Activated T-cell treated with anti-CD3 and anti-CD28 coated beads, Interleukin-2, amount 50 U/mL, for 4 hours (primary cell): Measurements from ENCODE around the gene CNBD2. TPM values are rescaled to one million over a fixed set of nuclear protein-coding genes. Genes with fewer than 3 reads are reported as not detected.
"Not testable (repeated sequence)": the region's sequence is repeated elsewhere in the genome, so short reads cannot be mapped to it uniquely, and the experiment has no call there.

Source experiments
- ATAC-seq, 2 donors: fragments of 200-7000 bp; cut with Tn5 transposase; one replicate each; pipeline ENCODE4 v1.10.0; 2021
- DNase-seq: peaks from one replicate; pipeline ENCODE4 v3.0.0-alpha.2; 2020
- H3K27me3 Mint-ChIP-seq: one replicate; pipeline ENCODE4 v1.8.0; 2021; ENCODE audit warnings: low read depth, mixed read lengths
- H3K36me3 Mint-ChIP-seq: one replicate; pipeline ENCODE4 v1.8.0; 2022; ENCODE audit warnings: mixed read lengths; ENCODE audit not compliant: insufficient read depth
- H3K4me1 Mint-ChIP-seq: one replicate; pipeline ENCODE4 v1.8.0; 2021; ENCODE audit warnings: low read depth, mixed read lengths
- H3K4me3 Mint-ChIP-seq: one replicate; pipeline ENCODE4 v1.8.0; 2021; ENCODE audit warnings: mild to moderate bottlenecking, moderate library complexity, mixed read lengths
- H3K9me3 Mint-ChIP-seq: one replicate; pipeline ENCODE4 v1.8.0; 2021; ENCODE audit warnings: mixed read lengths
- total RNA-seq, 3 donors: library from RNA; stranded (reverse); gene quantifications; one replicate each; pipeline ENCODE4 v1.2.1, GENCODE V29; 2021

Gene CNBD2
- total RNA-seq, 3 donors from 2014 or later = 3.6 to 4.9 (median 4.1) TPM

DNA sequence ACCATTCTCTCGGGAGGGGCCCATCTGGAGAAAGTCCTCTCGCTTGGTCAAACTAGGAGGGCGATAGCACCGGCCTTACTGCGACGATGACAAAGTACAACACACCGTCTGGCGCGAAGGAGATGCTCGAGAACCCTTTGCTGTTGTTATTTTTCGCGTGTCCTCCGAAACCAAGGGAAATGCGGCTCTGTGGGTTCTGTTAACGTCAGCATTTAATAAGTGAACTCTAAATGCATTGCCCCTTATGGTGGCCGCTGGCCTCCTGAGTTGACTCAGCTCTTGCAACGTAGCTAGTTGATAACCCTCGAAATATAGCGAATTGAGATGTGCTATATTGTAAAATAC lies 13.5 kb upstream of the CNBD2 start:
- ATAC-seq = no peak

DNA sequence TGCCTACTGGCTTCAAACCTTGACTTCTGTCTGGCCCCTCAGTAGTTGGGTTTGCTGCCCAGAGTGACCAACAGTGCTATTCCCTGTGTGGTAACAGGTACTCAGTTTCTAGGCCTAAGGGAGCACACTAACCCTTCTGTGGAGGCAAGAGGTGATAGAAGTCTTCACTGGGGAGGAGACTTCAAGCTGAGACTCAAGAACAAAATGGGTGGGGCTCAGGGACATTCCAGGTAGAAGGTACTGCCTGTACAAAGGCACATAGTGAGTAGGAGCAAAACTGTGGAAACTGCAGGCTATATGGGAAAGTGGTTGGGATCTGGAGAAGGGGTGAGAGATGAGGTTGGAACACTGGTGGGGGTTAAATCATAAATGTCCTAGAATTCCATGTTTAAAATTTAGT lies 11.8 kb upstream of the CNBD2 start:
- Mint-ChIP-seq H3K4me3 (no peak overlapping the region), H3K36me3 (no peaks in the 10 kb centered on the region), H3K27me3 (no peaks in the 10 kb centered on the region), H3K9me3 (peaks cover 7% of the 10 kb centered on the region), H3K4me1 (peaks cover 11% of the 10 kb centered on the region)
- DNase-seq (no peak), ATAC-seq (no peak)

More for the DNA sequence above, 13.5 kb upstream of the CNBD2 start:
- Mint-ChIP-seq H3K4me1 (peaks cover 12% of the 10 kb centered on the region), H3K36me3 (no peaks in the 10 kb centered on the region), H3K9me3 (peaks cover 7% of the 10 kb centered on the region), H3K4me3 (peak overlapping the region; percentile 99), H3K27me3 (no peaks in the 10 kb centered on the region)
- DNase-seq = peak; percentile 7

DNA sequence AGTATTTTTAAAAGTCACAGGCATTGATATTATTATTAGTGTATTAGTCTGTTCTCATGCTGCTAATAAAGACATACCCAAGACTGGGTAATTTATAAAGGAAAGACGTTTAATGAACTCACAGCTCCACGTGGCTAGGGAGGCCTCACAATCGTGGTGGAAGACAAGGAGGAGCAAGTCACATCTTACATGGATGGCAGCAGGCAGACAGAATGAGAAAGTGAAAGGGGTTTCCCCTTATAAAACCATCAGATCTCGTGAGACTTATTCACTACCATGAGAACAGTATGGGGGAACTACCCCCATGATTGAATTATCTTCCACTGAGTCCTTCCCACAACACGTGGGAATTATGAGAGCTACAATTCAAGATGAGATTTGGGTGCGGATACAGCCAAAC lies 9.1 kb upstream of the CNBD2 start:
- DNase-seq, H3K36me3 Mint-ChIP-seq, H3K27me3 Mint-ChIP-seq, H3K4me1 Mint-ChIP-seq, H3K9me3 Mint-ChIP-seq, ATAC-seq, H3K4me3 Mint-ChIP-seq: not testable (repeated sequence)

DNA sequence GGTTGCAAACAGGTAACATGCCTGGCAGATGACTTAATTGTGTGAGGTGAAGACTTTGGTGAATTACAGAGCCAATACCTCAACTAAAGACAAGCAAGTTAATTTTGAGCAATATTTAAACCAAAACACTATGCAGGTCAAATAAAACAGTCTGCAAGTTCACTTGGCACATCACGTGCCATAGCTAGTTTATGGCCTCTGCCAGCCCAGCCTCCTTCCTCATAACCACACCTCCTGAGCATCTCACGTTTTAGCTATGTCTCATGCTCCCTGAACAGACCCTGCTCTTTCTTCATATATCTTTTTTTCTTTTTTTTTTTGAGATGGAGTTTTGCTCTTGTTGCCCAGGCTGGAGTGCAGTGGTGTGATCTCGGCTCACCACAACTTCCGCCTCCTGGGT lies 4.5 kb upstream of the CNBD2 start:
- no peak for ATAC-seq
- H3K36me3 Mint-ChIP-seq = no peaks in the 10 kb centered on the region
- peaks cover 3% of the 10 kb centered on the region for H3K4me1 Mint-ChIP-seq
- no peak overlapping the region for H3K4me3 Mint-ChIP-seq
- H3K9me3 Mint-ChIP-seq = peaks cover 7% of the 10 kb centered on the region
- H3K27me3 Mint-ChIP-seq = no peaks in the 10 kb centered on the region
- DNase-seq = no peak

DNA sequence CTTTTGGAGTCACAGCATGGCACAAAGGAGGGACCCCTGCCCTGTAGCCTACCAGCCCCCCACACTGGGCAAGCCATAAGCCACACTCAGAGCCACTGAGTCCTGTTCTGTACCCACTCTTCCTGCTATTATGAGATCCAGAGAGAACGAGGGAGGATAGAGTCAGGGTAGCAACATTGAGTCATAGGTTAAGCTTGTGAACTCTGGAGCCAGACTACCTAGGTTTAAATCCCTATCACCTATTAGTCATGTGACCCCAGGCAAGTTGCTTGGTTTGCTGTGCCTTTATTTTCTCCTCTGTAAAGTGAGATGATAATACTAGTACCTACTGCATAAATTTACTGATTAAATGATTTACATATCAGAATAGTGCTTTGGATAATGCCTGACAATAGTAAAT lies 540 bp downstream of the CNBD2 start:
- H3K4me1 Mint-ChIP-seq = peaks cover 3% of the 10 kb centered on the region
- no peak for DNase-seq
- H3K9me3 Mint-ChIP-seq = no peaks in the 10 kb centered on the region

DNA sequence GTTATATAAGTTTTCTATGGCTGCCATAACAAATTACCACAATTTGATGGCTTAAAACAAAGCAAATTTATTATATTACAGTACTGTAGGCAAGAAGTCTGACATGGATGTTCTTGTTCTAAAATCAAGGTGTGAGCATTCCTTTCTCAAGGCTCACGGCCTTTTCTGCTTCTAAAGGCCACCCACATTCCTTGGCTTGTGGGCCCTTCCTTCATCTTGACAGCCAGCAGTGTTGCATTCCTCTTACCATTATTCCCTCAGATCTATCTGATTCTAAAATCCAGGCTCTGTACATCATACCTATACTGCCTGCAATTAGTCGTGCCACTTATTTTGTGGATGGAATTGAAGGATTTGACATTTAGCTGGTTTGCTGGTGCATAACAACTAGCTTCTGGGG lies 3.6 kb downstream of the CNBD2 start:
- H3K27me3 Mint-ChIP-seq = no peaks in the 10 kb centered on the region
- no peak for DNase-seq
- H3K9me3 Mint-ChIP-seq = no peaks in the 10 kb centered on the region
- H3K4me3 Mint-ChIP-seq = no peak overlapping the region
- no peaks in the 10 kb centered on the region for H3K4me1 Mint-ChIP-seq
- ATAC-seq = no peak
- no peaks in the 10 kb centered on the region for H3K36me3 Mint-ChIP-seq

More for the DNA sequence above, 540 bp downstream of the CNBD2 start:
- Mint-ChIP-seq H3K36me3 (no peaks in the 10 kb centered on the region), H3K27me3 (no peaks in the 10 kb centered on the region), H3K4me3 (no peak overlapping the region)
- ATAC-seq = no peak

DNA sequence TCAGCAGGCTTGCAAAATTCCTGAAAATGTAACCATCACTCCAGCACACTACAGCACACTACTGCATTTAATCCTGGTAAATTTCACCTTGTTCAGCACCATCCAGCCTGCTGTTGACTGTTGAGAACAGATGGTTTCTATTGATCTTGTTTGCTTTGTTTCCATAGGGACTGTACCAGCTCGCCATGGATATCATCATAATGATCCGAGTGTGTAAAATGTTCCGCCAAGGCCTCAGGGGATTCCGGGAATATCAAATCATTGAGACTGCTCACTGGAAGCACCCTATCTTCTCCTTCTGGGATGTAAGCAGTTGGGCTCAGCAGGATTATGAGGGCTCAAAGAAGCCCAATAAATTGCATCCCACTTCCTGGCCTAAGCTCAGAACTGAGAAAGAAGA lies 4.1 kb downstream of the CNBD2 start:
- no peak for ATAC-seq
- Mint-ChIP-seq H3K9me3 (no peaks in the 10 kb centered on the region), H3K4me1 (no peaks in the 10 kb centered on the region), H3K4me3 (no peak overlapping the region), H3K27me3 (no peaks in the 10 kb centered on the region), H3K36me3 (no peaks in the 10 kb centered on the region)
- no peak for DNase-seq

DNA sequence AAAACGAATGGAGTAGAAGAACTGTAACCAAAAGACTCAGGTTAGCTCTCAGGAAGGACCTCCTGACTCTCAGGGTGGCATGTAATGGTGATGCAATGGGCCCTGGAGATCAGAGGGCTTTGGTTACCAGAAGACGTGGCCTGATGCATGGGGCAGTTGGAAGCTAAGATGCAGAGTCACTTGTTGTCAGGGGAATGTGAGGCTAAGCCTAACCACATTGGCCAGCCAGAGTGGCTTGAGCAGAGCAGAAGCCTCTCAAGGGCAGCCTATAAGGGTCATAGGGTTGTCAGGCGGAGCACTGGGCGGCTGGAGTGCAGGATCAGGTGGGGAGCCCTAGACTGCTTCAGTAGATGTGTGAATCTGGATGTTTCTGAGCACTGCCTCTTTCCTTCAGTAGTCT lies 5.9 kb downstream of the CNBD2 start:
- ATAC-seq (no peak), DNase-seq (no peak)
- no peaks in the 10 kb centered on the region for H3K36me3 Mint-ChIP-seq
- no peaks in the 10 kb centered on the region for H3K27me3 Mint-ChIP-seq
- no peaks in the 10 kb centered on the region for H3K4me1 Mint-ChIP-seq
- H3K4me3 Mint-ChIP-seq = no peak overlapping the region
- no peaks in the 10 kb centered on the region for H3K9me3 Mint-ChIP-seq

DNA sequence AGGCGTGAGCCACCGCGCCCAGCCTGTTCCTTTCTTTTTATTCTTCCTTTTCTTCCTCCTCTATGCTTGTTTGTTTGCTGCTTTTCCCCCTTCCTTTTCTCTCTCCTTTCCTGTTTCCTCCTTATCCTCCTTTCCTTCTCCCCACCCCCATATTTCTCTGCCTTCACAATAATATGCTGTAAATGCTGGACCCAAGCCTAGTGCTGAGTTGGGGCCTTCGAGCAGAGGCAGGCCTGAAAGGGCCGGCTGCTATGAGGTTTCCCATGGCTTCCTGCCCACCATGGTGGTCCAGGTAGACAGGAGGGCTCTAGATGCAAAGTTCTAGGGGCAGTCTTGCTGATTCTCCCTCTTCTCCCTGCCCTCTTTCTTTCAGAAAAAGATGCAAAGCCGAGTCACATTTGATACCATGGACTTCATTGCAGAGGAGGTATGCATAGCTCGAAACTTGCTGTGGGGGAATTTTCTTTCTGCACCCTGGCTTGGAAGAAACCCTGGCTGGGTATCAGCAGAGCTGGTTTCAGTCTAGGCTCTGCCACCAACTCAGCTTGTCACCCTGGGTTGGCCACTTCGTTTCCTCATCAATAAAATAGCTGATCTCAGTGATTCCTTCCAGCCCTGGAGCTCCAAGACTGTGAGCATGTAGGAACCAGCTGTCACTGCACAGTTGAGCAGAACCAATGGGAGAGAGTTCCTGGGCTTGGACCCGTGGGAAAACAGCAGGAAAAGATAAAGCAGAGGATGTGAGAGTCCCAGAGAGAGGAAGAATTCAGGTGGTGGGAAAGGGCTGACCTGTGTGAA lies 7.4 kb downstream of the CNBD2 start:
- no peaks in the 10 kb centered on the region for H3K4me1 Mint-ChIP-seq
- DNase-seq = no peak
- no peaks in the 10 kb centered on the region for H3K9me3 Mint-ChIP-seq
- no peak overlapping the region for H3K4me3 Mint-ChIP-seq
- ATAC-seq = no peak
- H3K27me3 Mint-ChIP-seq = no peaks in the 10 kb centered on the region
- H3K36me3 Mint-ChIP-seq = no peaks in the 10 kb centered on the region

DNA sequence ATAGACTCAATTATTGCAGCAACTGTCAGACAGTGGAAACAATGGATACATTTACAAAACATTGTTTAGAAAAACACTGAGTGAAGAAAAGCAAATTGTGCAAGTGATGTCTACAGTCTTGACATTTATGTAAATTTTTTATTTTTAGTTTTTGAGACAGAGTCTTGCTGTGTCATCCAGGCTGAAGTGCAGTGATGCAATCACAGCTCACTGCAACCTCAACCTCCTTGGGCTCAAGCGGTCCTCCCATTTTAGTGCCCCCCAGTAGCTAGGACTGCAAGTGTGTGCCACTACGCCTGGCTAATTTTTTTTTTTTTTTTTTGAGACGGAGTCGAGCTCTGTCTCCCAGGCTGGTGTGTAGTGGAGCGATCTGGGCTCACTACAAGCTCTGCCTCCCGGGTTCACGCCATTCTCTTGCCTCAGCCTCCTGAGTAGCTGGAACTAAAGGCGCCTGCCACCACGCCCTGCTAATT lies 9.7 kb downstream of the CNBD2 start:
- no peaks in the 10 kb centered on the region for H3K9me3 Mint-ChIP-seq

DNA sequence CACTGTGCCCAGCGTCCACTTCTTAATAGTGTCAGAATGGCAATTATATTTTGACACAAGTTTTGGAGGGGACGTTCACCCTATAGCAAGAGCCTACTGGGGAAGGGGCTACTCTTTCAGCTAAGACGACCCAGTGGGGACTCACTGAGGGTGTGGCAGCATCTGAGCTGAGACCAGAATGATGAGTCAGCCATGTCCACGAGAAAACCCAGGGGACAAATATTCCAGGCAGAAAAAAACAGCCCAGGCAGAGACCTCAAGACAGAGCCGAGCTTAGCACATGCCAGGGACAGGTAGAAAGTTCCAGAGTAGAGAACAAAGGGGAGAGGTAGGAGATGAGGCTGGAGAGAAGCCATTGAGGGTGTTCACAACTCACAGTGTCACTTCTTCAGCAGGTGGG lies 11.2 kb downstream of the CNBD2 start:
- H3K9me3 Mint-ChIP-seq = no peaks in the 10 kb centered on the region
- H3K4me3 Mint-ChIP-seq = no peak overlapping the region
- no peaks in the 10 kb centered on the region for H3K27me3 Mint-ChIP-seq
- no peak for DNase-seq
- peaks cover 1% of the 10 kb centered on the region for H3K4me1 Mint-ChIP-seq
- no peaks in the 10 kb centered on the region for H3K36me3 Mint-ChIP-seq
- ATAC-seq = no peak

More for the DNA sequence above, 9.7 kb downstream of the CNBD2 start:
- Mint-ChIP-seq H3K27me3 (no peaks in the 10 kb centered on the region), H3K4me1 (no peaks in the 10 kb centered on the region), H3K4me3 (no peak overlapping the region), H3K36me3 (no peaks in the 10 kb centered on the region)
- DNase-seq = no peak
- ATAC-seq = no peak

DNA sequence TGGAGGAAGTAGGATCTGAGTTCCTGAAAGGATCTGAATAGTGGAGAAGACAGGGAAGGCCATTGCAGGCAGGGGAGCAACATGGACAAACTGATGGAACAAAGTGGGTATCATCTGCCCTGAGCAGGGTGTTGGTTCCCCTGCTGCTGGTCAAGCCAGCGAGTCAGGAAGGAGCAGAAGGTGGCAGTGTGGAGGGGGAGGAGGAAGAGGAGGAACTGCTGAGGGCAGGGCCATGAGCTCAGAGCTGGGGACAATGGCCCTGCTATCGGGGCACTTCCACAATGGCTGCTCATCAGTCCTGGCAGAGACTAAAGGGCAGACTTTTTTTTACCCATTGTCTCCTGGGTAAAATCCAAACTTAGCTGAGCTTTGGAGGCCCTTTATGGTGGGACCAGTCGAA lies 13.6 kb downstream of the CNBD2 start:
- no peak for ATAC-seq
- H3K9me3 Mint-ChIP-seq = no peaks in the 10 kb centered on the region
- no peak overlapping the region for H3K4me3 Mint-ChIP-seq

DNA sequence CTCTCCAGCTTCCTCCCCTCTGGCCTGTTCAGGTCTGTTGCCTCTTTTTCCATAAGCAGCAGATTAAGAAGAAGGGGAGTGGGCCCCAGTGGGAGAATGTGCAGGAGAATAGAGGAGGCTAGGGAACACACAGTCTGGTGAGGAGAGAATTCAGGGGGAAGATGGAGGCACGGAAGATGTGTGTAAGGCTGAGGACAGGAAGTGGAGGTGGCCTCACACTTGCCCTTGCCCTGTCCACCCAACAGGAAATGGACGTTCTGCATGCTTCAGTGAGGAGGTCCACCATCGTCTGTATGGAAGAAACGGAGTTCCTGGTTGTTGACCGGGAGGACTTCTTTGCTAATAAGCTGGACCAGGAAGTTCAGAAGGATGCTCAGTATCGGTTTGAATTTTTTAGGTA lies 16.0 kb downstream of the CNBD2 start:
- Mint-ChIP-seq H3K27me3 (peaks cover 7% of the 10 kb centered on the region), H3K4me3 (no peak overlapping the region), H3K9me3 (no peaks in the 10 kb centered on the region), H3K4me1 (peaks cover 1% of the 10 kb centered on the region), H3K36me3 (no peaks in the 10 kb centered on the region)
- ATAC-seq (no peak), DNase-seq (no peak)

More for the DNA sequence above, 13.6 kb downstream of the CNBD2 start:
- DNase-seq = no peak
- Mint-ChIP-seq H3K36me3 (no peaks in the 10 kb centered on the region), H3K27me3 (no peaks in the 10 kb centered on the region), H3K4me1 (peaks cover 1% of the 10 kb centered on the region)

DNA sequence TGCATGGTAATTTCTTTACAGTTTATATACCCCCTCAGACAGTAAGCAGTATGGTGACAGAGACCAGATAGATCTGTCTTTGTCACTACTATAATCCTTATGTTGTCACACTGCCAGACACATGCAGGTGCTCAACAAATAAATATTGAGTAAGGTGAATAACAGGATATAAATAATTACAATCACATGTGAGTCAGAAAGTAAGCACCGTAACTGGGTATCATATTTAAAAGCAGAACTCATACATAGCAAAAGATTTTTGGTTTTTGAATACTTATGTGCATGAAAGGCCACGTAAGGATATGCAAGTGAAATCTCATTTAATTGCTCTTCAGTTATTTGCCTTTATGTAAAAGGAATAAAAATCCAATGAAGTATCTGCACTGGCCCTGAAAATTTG lies 17.4 kb downstream of the CNBD2 start:
- Mint-ChIP-seq H3K36me3 (no peaks in the 10 kb centered on the region), H3K4me1 (peaks cover 1% of the 10 kb centered on the region)
- ATAC-seq = no peak

DNA sequence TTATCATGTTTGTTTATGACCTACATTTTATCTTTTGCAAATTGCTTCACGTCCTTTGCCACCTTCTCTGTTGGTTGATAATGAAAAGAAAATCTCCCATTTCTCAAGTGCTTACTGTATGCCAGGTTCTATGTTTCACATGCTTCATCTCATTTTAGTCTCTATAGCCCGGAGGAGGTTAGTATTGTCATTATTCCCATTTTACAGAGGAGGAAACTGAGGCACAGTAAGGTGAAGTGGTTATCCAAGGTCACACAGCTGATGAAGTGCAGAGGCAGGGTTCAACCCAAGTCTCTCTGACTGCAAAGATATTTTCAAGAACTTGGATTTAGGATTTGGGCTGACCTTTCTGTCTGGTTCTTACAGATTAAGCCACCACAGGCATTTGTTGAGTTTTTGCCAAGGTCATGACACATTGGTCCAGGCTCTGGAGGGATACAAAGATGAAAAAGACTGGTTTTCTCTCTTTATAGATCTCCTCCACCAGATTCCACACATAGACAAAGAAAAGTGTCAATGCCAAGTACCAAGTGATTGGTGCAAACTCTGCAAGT lies 20.6 kb downstream of the CNBD2 start:
- Mint-ChIP-seq H3K27me3 (peaks cover 7% of the 10 kb centered on the region), H3K36me3 (no peaks in the 10 kb centered on the region), H3K4me1 (peaks cover 5% of the 10 kb centered on the region), H3K4me3 (no peak overlapping the region), H3K9me3 (no peaks in the 10 kb centered on the region)
- ATAC-seq (no peak), DNase-seq (no peak)

More for the DNA sequence above, 17.4 kb downstream of the CNBD2 start:
- H3K4me3 Mint-ChIP-seq = no peak overlapping the region
- no peaks in the 10 kb centered on the region for H3K9me3 Mint-ChIP-seq
- H3K27me3 Mint-ChIP-seq = peaks cover 7% of the 10 kb centered on the region
- no peak for DNase-seq
